Measurements from ENCODE around the gene KCTD17.

DNA sequence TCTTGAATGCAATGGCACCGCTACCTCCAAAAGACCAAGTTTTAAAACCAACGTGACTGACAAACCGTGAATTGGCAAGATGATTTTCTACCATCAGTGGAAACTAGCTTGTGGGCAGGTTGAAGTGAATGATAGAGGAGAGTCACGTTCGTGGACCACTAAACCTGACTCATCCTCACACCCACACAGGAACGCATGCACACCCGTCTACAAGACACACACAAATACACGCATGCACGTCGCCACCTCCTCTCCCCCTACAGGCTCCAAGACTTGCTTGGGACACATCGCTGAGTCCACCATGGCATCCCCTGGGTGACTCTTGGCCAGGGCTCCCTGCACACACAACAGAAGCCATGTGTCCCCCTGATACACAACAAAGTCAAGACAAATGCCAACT, 43.6 kb downstream of the KCTD17 start:
- TF ChIP-seq, protein P1, sequence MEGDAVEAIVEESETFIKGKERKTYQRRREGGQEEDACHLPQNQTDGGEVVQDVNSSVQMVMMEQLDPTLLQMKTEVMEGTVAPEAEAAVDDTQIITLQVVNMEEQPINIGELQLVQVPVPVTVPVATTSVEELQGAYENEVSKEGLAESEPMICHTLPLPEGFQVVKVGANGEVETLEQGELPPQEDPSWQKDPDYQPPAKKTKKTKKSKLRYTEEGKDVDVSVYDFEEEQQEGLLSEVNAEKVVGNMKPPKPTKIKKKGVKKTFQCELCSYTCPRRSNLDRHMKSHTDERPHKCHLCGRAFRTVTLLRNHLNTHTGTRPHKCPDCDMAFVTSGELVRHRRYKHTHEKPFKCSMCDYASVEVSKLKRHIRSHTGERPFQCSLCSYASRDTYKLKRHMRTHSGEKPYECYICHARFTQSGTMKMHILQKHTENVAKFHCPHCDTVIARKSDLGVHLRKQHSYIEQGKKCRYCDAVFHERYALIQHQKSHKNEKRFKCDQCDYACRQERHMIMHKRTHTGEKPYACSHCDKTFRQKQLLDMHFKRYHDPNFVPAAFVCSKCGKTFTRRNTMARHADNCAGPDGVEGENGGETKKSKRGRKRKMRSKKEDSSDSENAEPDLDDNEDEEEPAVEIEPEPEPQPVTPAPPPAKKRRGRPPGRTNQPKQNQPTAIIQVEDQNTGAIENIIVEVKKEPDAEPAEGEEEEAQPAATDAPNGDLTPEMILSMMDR (IDR thresholded peaks at IDR 0.05; ENCODE audit: insufficient read depth, low read length) = no peak
- TF ChIP-seq GABPA (IDR thresholded peaks at IDR 0.05; ENCODE audit: low read depth) = no peak

Measured in HL-60 (cell line).